Natural killer cell treated with Interleukin-12 subunit alpha and Interleukin-12 subunit beta and Interleukin-15 and Interleukin-18, amount 100 ng/mL, for 72 hours (primary cell): ENCODE data around the gene CYBB. TPM values are rescaled to one million over a fixed set of nuclear protein-coding genes. Genes with fewer than 3 reads are reported as not detected.

ENCODE experiments used
- ATAC-seq, 2 donors: fragments of 150-1000 bp; cut with Tn5 transposase in 1 of 2; sonication (Bioruptor Pico), chemical (Tn5 transposase) in 1 of 2; 2 replicates each; pipeline ENCODE4 v1.10.0; 2021
- DNase-seq: peaks from one replicate; pipeline ENCODE4 v3.0.0; 2022; ENCODE audit warnings: low spot score
- H3K27ac Mint-ChIP-seq, 2 donors: 1 replicate in 1 of 2; 2 replicates in 1 of 2; pipeline ENCODE4 v1.8.0; 2022; ENCODE audit warnings: mixed read lengths in 2 of 2, mild to moderate bottlenecking in 1 of 2, moderate library complexity in 1 of 2
- H3K27me3 Mint-ChIP-seq, 2 donors: 1 replicate in 1 of 2; 2 replicates in 1 of 2; pipeline ENCODE4 v1.8.0; 2022; ENCODE audit warnings: mixed read lengths in 2 of 2
- H3K36me3 Mint-ChIP-seq: one replicate; pipeline ENCODE4 v1.8.0; 2022; ENCODE audit warnings: mixed read lengths
- H3K4me1 Mint-ChIP-seq, 2 donors: 1 replicate in 1 of 2; 2 replicates in 1 of 2; pipeline ENCODE4 v1.8.0; 2022; ENCODE audit warnings: low read depth in 2 of 2, mixed read lengths in 2 of 2, mild to moderate bottlenecking in 1 of 2
- H3K4me3 Mint-ChIP-seq: one replicate; pipeline ENCODE4 v1.8.0; 2022; ENCODE audit warnings: mixed read lengths
- H3K9me3 Mint-ChIP-seq: 2 replicates; pipeline ENCODE4 v1.8.0; 2022; ENCODE audit warnings: mixed read lengths
- total RNA-seq, 2 donors: library from RNA; stranded (reverse); gene quantifications; one replicate each; pipeline ENCODE4 v1.2.3, GENCODE V29; 2022

CYBB gene
- total RNA-seq, 2 donors from 2014 or later: 0.10 to 0.70 TPM

- Mint-ChIP-seq H3K36me3 (no peaks in the 10 kb centered on the region), H3K27me3 (peaks cover 0 to 12% of the 10 kb centered on the region in 2 donors), H3K4me1 (peaks cover 22% of the 10 kb centered on the region in 2 donors), H3K4me3 (no peak overlapping the region), H3K9me3 (no peaks in the 10 kb centered on the region), H3K27ac (peak overlapping the region in 1 of 2 donors; percentile 10)
- DNase-seq (no peak), ATAC-seq (no peak)
Observed at GRCh38 chrX:37825215-37825842, 45.5 kb downstream of the CYBB start.

DNA sequence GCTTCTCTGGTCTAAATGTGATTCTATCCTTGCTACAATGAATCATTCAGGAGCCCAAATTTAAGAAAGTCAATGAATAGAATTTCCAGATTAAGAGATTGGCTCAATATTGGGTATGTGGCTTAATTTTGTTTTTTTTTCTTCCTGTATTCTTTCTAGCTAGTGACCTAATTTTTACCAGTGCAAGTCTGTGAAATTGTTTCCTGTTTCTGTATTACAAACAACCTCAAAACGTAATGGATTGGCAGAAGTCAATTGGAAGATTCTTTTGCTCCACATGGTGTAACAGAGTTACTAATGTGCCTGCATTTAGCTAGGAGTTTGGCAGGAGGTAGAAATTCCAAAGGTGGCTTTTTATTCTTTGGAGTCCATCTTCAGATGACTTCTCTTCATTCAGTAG is 49.9 kb downstream of the CYBB start:
- ATAC-seq (no peak), DNase-seq (no peak)
- Mint-ChIP-seq H3K36me3 (no peaks in the 10 kb centered on the region), H3K4me3 (no peak overlapping the region), H3K4me1 (peaks cover 7 to 10% of the 10 kb centered on the region in 2 donors), H3K27ac (peak overlapping the region in 1 of 2 donors; percentile 82), H3K27me3 (peaks cover 0 to 3% of the 10 kb centered on the region in 2 donors), H3K9me3 (no peaks in the 10 kb centered on the region)

- no peak for DNase-seq
- Mint-ChIP-seq H3K36me3 (no peaks in the 10 kb centered on the region), H3K27me3 (peaks cover 0 to 2% of the 10 kb centered on the region in 2 donors), H3K27ac (no peak overlapping the region), H3K9me3 (no peaks in the 10 kb centered on the region), H3K4me3 (no peak overlapping the region), H3K4me1 (peaks cover under 1 to 5% of the 10 kb centered on the region in 2 donors)
- no peak for ATAC-seq
Observed at GRCh38 chrX:37830371-37830770, 50.5 kb downstream of the CYBB start.

DNA sequence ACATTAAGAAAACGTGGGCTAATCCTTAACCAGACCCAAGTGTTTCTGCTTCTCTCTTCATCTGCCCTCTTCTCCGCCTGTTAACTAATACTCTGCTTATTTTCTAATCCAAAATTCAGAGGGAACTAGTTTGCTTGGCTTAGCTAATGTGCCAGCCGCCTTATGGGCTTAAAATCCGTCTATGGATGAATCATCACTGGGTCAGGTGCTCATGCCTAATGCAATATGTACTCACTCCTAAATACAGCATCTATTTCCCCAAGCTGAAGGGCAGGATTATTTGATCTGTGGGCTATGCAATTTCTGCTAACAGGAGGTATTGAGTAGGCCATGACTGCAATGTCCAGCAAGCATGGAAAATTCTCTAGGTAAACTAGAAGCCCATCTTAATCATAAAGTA is 55.1 kb downstream of the CYBB start:
- Mint-ChIP-seq H3K36me3 (no peaks in the 10 kb centered on the region), H3K9me3 (no peaks in the 10 kb centered on the region), H3K4me1 (no peaks in the 10 kb centered on the region), H3K27me3 (peaks cover 0 to 4% of the 10 kb centered on the region in 2 donors), H3K4me3 (no peak overlapping the region), H3K27ac (no peak overlapping the region)
- no peak for DNase-seq
- no peak for ATAC-seq

DNA sequence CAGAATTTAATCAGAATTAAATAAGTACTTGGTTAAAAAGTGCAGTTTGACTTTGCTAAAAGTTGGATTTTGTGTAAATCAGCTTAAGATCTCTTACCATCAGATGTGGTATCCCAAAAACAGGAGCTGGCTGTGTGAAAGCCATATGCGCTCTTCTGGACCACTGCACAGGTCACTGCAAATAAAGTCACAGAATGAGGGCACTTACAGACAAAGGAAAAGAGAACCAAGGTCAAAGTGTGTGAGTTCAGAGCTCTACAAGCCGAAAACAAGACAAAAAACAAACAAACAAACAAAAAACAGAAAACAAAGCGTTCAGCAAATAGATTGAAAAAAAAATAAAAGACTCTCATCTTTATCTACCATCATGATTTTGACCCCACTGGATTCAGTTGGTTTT is 61.1 kb downstream of the CYBB start:
- peaks cover 0 to 3% of the 10 kb centered on the region in 2 donors for H3K27me3 Mint-ChIP-seq

GRCh38 chrX:37844622-37845021 is 64.8 kb downstream of the CYBB start:
- H3K4me1 Mint-ChIP-seq: peaks cover 0 to 10% of the 10 kb centered on the region in 2 donors
- H3K27ac Mint-ChIP-seq: peak overlapping the region in 1 of 2 donors; percentile 29

More for the DNA sequence above, 61.1 kb downstream of the CYBB start:
- Mint-ChIP-seq H3K4me1 (peaks cover 0 to 5% of the 10 kb centered on the region in 2 donors), H3K9me3 (no peaks in the 10 kb centered on the region), H3K4me3 (no peak overlapping the region), H3K27ac (no peak overlapping the region), H3K36me3 (peaks cover 5% of the 10 kb centered on the region)
- DNase-seq (no peak), ATAC-seq (no peak)

DNA sequence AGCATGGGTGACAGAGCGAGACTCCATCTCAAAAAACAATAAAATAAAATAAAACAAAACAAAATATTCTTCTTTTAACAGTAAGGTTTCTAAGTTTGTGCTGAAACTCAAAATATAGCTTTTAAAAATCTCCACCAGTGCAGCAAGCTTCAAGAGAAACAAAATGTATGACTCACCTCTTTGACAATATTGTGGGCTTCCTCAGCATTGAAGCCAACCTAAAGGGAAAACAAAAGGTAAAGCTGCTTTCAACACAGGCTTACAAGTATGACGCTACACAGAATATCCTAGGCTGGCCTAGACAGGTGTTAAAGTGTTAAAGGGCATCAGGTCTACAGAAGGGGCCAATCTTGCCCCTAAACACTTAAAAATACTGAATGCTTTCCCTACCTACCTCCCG is 66.3 kb downstream of the CYBB start:
- DNase-seq: no peak
- Mint-ChIP-seq H3K27me3 (peaks cover 0 to 6% of the 10 kb centered on the region in 2 donors), H3K9me3 (no peaks in the 10 kb centered on the region), H3K36me3 (peaks cover under 1% of the 10 kb centered on the region), H3K27ac (peak overlapping the region in 1 of 2 donors; percentile 48), H3K4me3 (peak overlapping the region; percentile 69), H3K4me1 (peaks cover 0 to 10% of the 10 kb centered on the region in 2 donors)
- ATAC-seq: no peak

More at GRCh38 chrX:37844622-37845021, 64.8 kb downstream of the CYBB start:
- peaks cover 0 to 4% of the 10 kb centered on the region in 2 donors for H3K27me3 Mint-ChIP-seq
- H3K36me3 Mint-ChIP-seq: peaks cover 5% of the 10 kb centered on the region
- ATAC-seq: no peak
- no peak for DNase-seq
- H3K4me3 Mint-ChIP-seq: no peak overlapping the region
- H3K9me3 Mint-ChIP-seq: no peaks in the 10 kb centered on the region

GRCh38 chrX:37846558-37846933 is 66.7 kb downstream of the CYBB start:
- DNase-seq (no peak), ATAC-seq (no peak)
- H3K27me3 Mint-ChIP-seq: peaks cover 0 to 7% of the 10 kb centered on the region in 2 donors
- no peaks in the 10 kb centered on the region for H3K36me3 Mint-ChIP-seq
- H3K9me3 Mint-ChIP-seq: no peaks in the 10 kb centered on the region
- H3K4me1 Mint-ChIP-seq: peaks cover 0 to 10% of the 10 kb centered on the region in 2 donors
- peak overlapping the region; percentile 69 for H3K4me3 Mint-ChIP-seq
- peak overlapping the region in 1 of 2 donors; percentile 48 for H3K27ac Mint-ChIP-seq

DNA sequence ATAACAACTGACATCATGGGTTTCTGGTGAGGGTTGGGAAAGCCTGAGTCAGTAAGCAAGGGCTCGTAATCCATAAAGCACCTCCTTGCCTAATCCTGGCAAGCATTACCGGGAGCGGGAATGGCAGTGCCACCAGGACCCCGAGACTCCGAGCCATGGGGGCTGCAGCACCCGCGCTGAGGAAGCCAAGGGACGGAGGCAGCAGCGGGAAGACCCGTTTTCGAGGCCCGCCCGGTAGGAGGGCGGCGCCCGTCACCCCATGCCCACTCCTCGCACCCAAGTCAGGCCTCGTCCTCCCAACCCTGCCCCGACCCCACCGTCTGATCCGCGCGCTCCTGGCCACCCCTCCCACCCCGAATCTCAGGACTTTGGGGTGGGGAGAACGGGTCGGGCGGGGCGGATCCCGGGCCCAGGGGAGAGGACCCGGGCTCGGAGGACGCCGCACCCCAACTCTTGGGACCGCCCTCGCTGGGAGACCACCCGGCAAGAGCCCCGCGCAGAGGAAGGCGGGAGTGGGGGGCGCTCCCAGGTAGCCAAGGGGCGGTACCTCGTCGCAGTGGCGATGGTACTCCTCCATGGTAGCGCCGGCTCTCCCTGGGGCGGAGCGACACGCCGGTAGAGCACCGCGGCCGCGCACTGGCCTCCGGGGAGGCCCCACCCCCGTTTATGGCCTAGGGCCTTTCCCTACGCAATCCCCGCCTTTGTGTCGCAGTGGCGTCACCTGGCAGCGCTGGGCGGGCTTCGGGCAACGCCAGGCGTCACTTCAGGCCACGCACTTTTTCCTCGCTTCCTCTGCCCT is 67.3 kb downstream of the CYBB start, which contains the start of gene DYNLT3:
TSS of gene DYNLT3 (minus strand) at position 638 of the 799 bp plus-strand sequence. CDS start at position 577, 61 bp downstream.
- ATAC-seq: peak; percentile 99 to 100

GRCh38 chrX:37847733-37848197 is 67.9 kb downstream of the CYBB start:
- peaks cover 0 to 7% of the 10 kb centered on the region in 2 donors for H3K27me3 Mint-ChIP-seq
- H3K27ac Mint-ChIP-seq: peak overlapping the region; percentile 49 to 79
- no peaks in the 10 kb centered on the region for H3K36me3 Mint-ChIP-seq
- no peak for ATAC-seq
- H3K4me3 Mint-ChIP-seq: peak overlapping the region; percentile 72
- H3K4me1 Mint-ChIP-seq: peaks cover 0 to 10% of the 10 kb centered on the region in 2 donors
- no peak for DNase-seq
- H3K9me3 Mint-ChIP-seq: no peaks in the 10 kb centered on the region

More for the DNA sequence above, 67.3 kb downstream of the CYBB start, which contains the start of gene DYNLT3:
- Mint-ChIP-seq H3K27ac (peak within 1 kb of the TSS; percentile 49 to 79), H3K4me1 (peaks cover 0 to 10% of the 10 kb centered on the region in 2 donors), H3K9me3 (no peaks in the 10 kb centered on the region), H3K36me3 (no peaks in the 10 kb centered on the region), H3K27me3 (peaks cover 0 to 7% of the 10 kb centered on the region in 2 donors), H3K4me3 (peak within 1 kb of the TSS; percentile 72)
- DNase-seq: peak; percentile 89

GRCh38 chrX:37854148-37854547 is 74.3 kb downstream of the CYBB start:
- Mint-ChIP-seq H3K9me3 (no peaks in the 10 kb centered on the region), H3K4me3 (no peak overlapping the region), H3K36me3 (no peaks in the 10 kb centered on the region), H3K4me1 (no peaks in the 10 kb centered on the region), H3K27ac (no peak overlapping the region), H3K27me3 (peaks cover 0 to 13% of the 10 kb centered on the region in 2 donors)
- no peak for DNase-seq
- no peak for ATAC-seq

- Mint-ChIP-seq H3K9me3 (no peaks in the 10 kb centered on the region), H3K4me1 (no peaks in the 10 kb centered on the region), H3K4me3 (no peak overlapping the region), H3K27ac (no peak overlapping the region), H3K27me3 (peaks cover 0 to 13% of the 10 kb centered on the region in 2 donors), H3K36me3 (no peaks in the 10 kb centered on the region)
- ATAC-seq: no peak
- no peak for DNase-seq
Observed at GRCh38 chrX:37854748-37855147, 74.9 kb downstream of the CYBB start.

DNA sequence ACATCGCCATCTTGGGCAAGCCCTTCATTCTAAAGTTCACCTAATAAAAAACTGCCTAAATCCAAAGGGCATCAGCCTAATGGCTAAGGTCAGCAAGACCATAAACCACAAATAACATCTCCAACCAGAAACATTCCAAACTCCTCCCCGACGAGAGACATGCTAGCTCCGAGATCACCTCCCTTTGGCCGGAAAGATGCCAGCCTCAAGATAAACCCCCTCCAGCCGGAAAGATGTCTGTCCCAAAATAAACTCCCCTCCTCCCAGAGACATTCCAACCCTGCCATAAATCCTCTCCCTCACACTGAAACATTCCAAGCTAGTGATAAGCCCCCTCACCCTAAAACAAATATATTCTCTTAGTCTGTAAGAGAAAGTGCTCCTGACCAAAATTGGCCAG is 80.9 kb downstream of the CYBB start:
- no peak overlapping the region for H3K27ac Mint-ChIP-seq
- peaks cover 7 to 30% of the 10 kb centered on the region in 2 donors for H3K27me3 Mint-ChIP-seq
- no peak overlapping the region for H3K4me3 Mint-ChIP-seq
- no peaks in the 10 kb centered on the region for H3K9me3 Mint-ChIP-seq
- DNase-seq (no peak), ATAC-seq (no peak)
- H3K4me1 Mint-ChIP-seq: no peaks in the 10 kb centered on the region
- no peaks in the 10 kb centered on the region for H3K36me3 Mint-ChIP-seq

GRCh38 chrX:37862851-37863250 is 83.0 kb downstream of the CYBB start:
- peaks cover 9 to 10% of the 10 kb centered on the region in 2 donors for H3K4me1 Mint-ChIP-seq
- H3K27ac Mint-ChIP-seq: no peak overlapping the region
- H3K36me3 Mint-ChIP-seq: no peaks in the 10 kb centered on the region
- H3K4me3 Mint-ChIP-seq: no peak overlapping the region
- DNase-seq (no peak), ATAC-seq (no peak)
- peaks cover 7 to 26% of the 10 kb centered on the region in 2 donors for H3K27me3 Mint-ChIP-seq
- H3K9me3 Mint-ChIP-seq: peaks cover 3% of the 10 kb centered on the region
